ENCODE measurements around the gene ADAM23.

Gene ADAM23

GRCh38 chr2:206530727-206531126, 87.4 kb downstream of the ADAM23 start:
- no peak overlapping the region for H3K9ac ChIP-seq (ENCODE audit: insufficient read length)
- no peak overlapping the region for H3K4me3 ChIP-seq
- no peaks in the 10 kb centered on the region for H3K9me3 ChIP-seq (ENCODE audit: low read depth, low read length)
- DNase-seq (ENCODE audit: low read depth, low spot score): no peak
- H3K36me3 ChIP-seq (ENCODE audit: insufficient read depth, low read length): no peaks in the 10 kb centered on the region
- H3K27ac ChIP-seq: no peak overlapping the region
- TF ChIP-seq EZH2 (IDR thresholded peaks at IDR 0.05) (no peak), POLR2AphosphoS5 (IDR thresholded peaks at IDR 0.05; ENCODE audit: borderline replicate concordance, low read depth, low read length) (no peak), FOXP2 (optimal IDR thresholded peaks at IDR 0.05; ENCODE audit: control extremely low read depth, extremely low read length, insufficient read depth) (no peak)

GRCh38 chr2:206531996-206532543, 88.7 kb downstream of the ADAM23 start:
- no peaks in the 10 kb centered on the region for H3K9me3 ChIP-seq (ENCODE audit: low read depth, low read length)
- peak overlapping the region; percentile 67; the same call in 1 of the 2 replicates for H3K27ac ChIP-seq
- no peak for DNase-seq (ENCODE audit: low read depth, low spot score)
- H3K4me3 ChIP-seq: peak overlapping the region; percentile 36; the same call in 1 of the 2 replicates
- H3K9ac ChIP-seq (ENCODE audit: insufficient read length): peak overlapping the region; percentile 59
- no peak for TF ChIP-seq POLR2AphosphoS5 (IDR thresholded peaks at IDR 0.05; ENCODE audit: borderline replicate concordance, low read depth, low read length)
- no peak for TF ChIP-seq EZH2 (IDR thresholded peaks at IDR 0.05)
- TF ChIP-seq FOXP2 (optimal IDR thresholded peaks at IDR 0.05; ENCODE audit: control extremely low read depth, extremely low read length, insufficient read depth): no peak
- no peaks in the 10 kb centered on the region for H3K36me3 ChIP-seq (ENCODE audit: insufficient read depth, low read length)

- DNase-seq (ENCODE audit: low read depth, low spot score): no peak
- no peaks in the 10 kb centered on the region for H3K36me3 ChIP-seq (ENCODE audit: insufficient read depth, low read length)
- no peaks in the 10 kb centered on the region for H3K9me3 ChIP-seq (ENCODE audit: low read depth, low read length)
- H3K27ac ChIP-seq: no peak overlapping the region
- no peak overlapping the region for H3K9ac ChIP-seq (ENCODE audit: insufficient read length)
- no peak overlapping the region for H3K4me3 ChIP-seq
- no peak for TF ChIP-seq FOXP2 (optimal IDR thresholded peaks at IDR 0.05; ENCODE audit: control extremely low read depth, extremely low read length, insufficient read depth)
- no peak for TF ChIP-seq EZH2 (IDR thresholded peaks at IDR 0.05)
- TF ChIP-seq POLR2AphosphoS5 (IDR thresholded peaks at IDR 0.05; ENCODE audit: borderline replicate concordance, low read depth, low read length): no peak
Measured at GRCh38 chr2:206533977-206534376, 90.6 kb downstream of the ADAM23 start.

GRCh38 chr2:206535260-206535986, 92.1 kb downstream of the ADAM23 start:
- H3K36me3 ChIP-seq (ENCODE audit: insufficient read depth, low read length): no peaks in the 10 kb centered on the region
- DNase-seq (ENCODE audit: low read depth, low spot score): no peak
- no peaks in the 10 kb centered on the region for H3K9me3 ChIP-seq (ENCODE audit: low read depth, low read length)
- H3K9ac ChIP-seq (ENCODE audit: insufficient read length): no peak overlapping the region
- no peak overlapping the region for H3K4me3 ChIP-seq
- TF ChIP-seq POLR2AphosphoS5 (IDR thresholded peaks at IDR 0.05; ENCODE audit: borderline replicate concordance, low read depth, low read length): no peak
- TF ChIP-seq FOXP2 (optimal IDR thresholded peaks at IDR 0.05; ENCODE audit: control extremely low read depth, extremely low read length, insufficient read depth): no peak
- TF ChIP-seq EZH2 (IDR thresholded peaks at IDR 0.05): no peak
- no peak overlapping the region for H3K27ac ChIP-seq

GRCh38 chr2:206540757-206541156, 97.4 kb downstream of the ADAM23 start:
- TF ChIP-seq FOXP2 (optimal IDR thresholded peaks at IDR 0.05; ENCODE audit: control extremely low read depth, extremely low read length, insufficient read depth) (no peak), EZH2 (IDR thresholded peaks at IDR 0.05) (no peak), POLR2AphosphoS5 (IDR thresholded peaks at IDR 0.05; ENCODE audit: borderline replicate concordance, low read depth, low read length) (no peak)
- no peak overlapping the region for H3K9ac ChIP-seq (ENCODE audit: insufficient read length)
- H3K27ac ChIP-seq: no peak overlapping the region
- H3K4me3 ChIP-seq: no peak overlapping the region
- H3K36me3 ChIP-seq (ENCODE audit: insufficient read depth, low read length): no peaks in the 10 kb centered on the region
- H3K9me3 ChIP-seq (ENCODE audit: low read depth, low read length): no peaks in the 10 kb centered on the region
- DNase-seq (ENCODE audit: low read depth, low spot score): no peak

- Histone ChIP-seq H3K27ac (no peak overlapping the region), H3K9me3 (ENCODE audit: low read depth, low read length) (no peaks in the 10 kb centered on the region), H3K36me3 (ENCODE audit: insufficient read depth, low read length) (no peaks in the 10 kb centered on the region), H3K9ac (ENCODE audit: insufficient read length) (no peak overlapping the region), H3K4me3 (no peak overlapping the region)
- no peak for DNase-seq (ENCODE audit: low read depth, low spot score)
- TF ChIP-seq EZH2 (IDR thresholded peaks at IDR 0.05): no peak
- TF ChIP-seq FOXP2 (optimal IDR thresholded peaks at IDR 0.05; ENCODE audit: control extremely low read depth, extremely low read length, insufficient read depth): no peak
- TF ChIP-seq POLR2AphosphoS5 (IDR thresholded peaks at IDR 0.05; ENCODE audit: borderline replicate concordance, low read depth, low read length): no peak
Measured at GRCh38 chr2:206543073-206543472, 99.7 kb downstream of the ADAM23 start.

- no peak for DNase-seq (ENCODE audit: low read depth, low spot score)
- TF ChIP-seq POLR2AphosphoS5 (IDR thresholded peaks at IDR 0.05; ENCODE audit: borderline replicate concordance, low read depth, low read length) (no peak), EZH2 (IDR thresholded peaks at IDR 0.05) (no peak), FOXP2 (optimal IDR thresholded peaks at IDR 0.05; ENCODE audit: control extremely low read depth, extremely low read length, insufficient read depth) (no peak)
- no peak overlapping the region for H3K4me3 ChIP-seq
- H3K27ac ChIP-seq: no peak overlapping the region
- no peaks in the 10 kb centered on the region for H3K36me3 ChIP-seq (ENCODE audit: insufficient read depth, low read length)
- no peak overlapping the region for H3K9ac ChIP-seq (ENCODE audit: insufficient read length)
- no peaks in the 10 kb centered on the region for H3K9me3 ChIP-seq (ENCODE audit: low read depth, low read length)
Measured at GRCh38 chr2:206548383-206548782, 105.1 kb downstream of the ADAM23 start.

GRCh38 chr2:206555721-206556120, 112.4 kb downstream of the ADAM23 start:
- Histone ChIP-seq H3K9me3 (ENCODE audit: low read depth, low read length) (no peaks in the 10 kb centered on the region), H3K9ac (ENCODE audit: insufficient read length) (no peak overlapping the region), H3K27ac (no peak overlapping the region), H3K36me3 (ENCODE audit: insufficient read depth, low read length) (no peaks in the 10 kb centered on the region), H3K4me3 (no peak overlapping the region)
- no peak for DNase-seq (ENCODE audit: low read depth, low spot score)
- no peak for TF ChIP-seq POLR2AphosphoS5 (IDR thresholded peaks at IDR 0.05; ENCODE audit: borderline replicate concordance, low read depth, low read length)
- TF ChIP-seq FOXP2 (optimal IDR thresholded peaks at IDR 0.05; ENCODE audit: control extremely low read depth, extremely low read length, insufficient read depth): no peak
- no peak for TF ChIP-seq EZH2 (IDR thresholded peaks at IDR 0.05)

Measured in SK-N-MC (cell line).